Suppressor macrophage treated with lipopolysaccharide for 4 hours (primary cell): ENCODE data around the gene ENG.

Source experiments
- DNase-seq: peaks from one replicate; pipeline ENCODE4 v3.0.0-alpha.2; 2020

Gene ENG

GRCh38 chr9:127789179-127789578 is 65.3 kb downstream of the ENG start:
- no peak for DNase-seq

GRCh38 chr9:127788337-127789011 is 66.0 kb downstream of the ENG start:
- no peak for DNase-seq

- no peak for DNase-seq
Observed at GRCh38 chr9:127786773-127787104, 67.7 kb downstream of the ENG start.

DNA sequence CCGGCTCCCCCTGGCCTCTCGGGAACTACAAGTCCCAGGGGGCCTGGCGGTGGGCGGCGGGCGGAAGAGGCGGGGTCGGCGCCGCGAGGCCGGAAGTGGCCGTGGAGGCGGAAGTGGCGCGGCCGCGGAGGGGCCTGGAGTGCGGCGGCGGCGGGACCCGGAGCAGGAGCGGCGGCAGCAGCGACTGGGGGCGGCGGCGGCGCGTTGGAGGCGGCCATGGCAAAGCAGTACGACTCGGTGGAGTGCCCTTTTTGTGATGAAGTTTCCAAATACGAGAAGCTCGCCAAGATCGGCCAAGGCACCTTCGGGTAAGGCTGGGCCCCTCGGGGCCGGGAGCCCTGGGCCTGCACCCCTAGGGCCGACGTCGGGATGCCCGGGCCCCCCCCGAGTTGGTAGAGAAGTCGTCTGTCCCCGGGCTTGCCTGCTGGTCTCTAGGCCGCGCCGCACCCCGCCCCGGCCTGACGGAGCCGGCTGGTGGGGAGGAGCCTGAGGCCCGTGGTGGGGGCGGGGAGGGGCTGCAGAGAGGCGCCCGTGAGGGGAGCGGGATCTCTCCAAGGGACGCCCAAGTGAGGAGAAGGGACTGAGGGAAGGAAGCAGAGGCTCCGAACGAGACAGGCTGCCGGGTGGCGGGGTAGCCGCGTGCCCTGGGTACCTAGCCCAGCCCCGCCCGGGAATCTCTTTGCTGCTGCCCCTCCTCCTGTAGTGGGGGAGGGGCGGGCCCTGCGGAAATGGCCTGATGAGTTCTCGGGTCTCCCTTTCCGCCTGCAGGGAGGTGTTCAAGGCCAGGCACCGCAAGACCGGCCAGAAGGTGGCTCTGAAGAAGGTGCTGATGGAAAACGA is 68.3 kb downstream of the ENG start, which contains the start of gene CDK9:
TSS of gene CDK9 (plus strand) at position 102 of the 840 bp plus-strand sequence. CDS start at position 217, 115 bp downstream.
- DNase-seq: peak; percentile 97

DNA sequence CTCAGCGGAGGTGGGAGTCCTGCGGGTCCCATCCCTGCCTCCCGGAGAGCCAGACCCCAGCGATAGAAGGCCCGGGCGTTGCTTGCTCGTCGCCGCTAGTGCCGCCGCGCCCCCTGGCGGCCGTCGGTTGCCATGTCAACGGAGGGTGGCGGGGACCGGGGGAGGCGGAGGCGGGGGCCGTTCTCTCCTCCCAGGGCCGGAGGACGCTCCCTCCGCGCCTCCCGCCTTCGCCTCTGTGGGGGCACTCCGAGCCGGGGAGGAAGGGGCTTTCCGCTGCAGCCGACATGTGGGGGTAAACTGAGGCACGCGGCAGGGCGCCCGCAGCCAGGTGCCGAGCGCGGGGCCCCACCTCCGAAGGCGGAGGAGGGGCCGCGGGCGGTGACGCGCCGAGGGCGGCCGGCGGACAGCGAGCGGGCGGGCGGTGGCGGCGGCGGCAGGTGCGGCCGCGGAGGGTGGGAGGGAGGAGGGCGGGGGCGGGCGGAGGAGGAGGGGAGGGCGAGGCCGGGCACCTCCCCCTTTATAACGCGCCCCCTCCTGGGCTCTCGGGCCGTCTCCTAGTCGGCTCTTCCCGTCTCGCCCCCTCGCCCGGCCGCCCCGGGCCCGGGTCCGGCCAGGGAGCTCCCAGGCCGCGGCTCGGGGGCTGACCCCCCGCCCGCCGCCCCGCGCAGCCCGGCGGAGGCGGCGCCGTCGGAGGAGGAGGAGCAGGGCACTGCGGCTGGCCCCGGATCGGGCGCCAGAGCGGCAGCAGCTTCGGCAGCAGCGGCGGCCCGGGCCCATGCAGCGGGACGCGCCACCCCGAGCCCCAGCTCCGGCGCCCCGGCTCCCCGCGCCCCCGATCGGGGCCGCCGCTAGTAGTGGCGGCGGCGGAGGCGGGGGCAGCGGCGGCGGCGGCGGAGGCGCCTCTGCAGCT is 69.2 kb downstream of the ENG start:
- peak; percentile 86 for DNase-seq

- DNase-seq: peak; percentile 70
Observed at GRCh38 chr9:127783111-127784008, 71.1 kb downstream of the ENG start.

DNA sequence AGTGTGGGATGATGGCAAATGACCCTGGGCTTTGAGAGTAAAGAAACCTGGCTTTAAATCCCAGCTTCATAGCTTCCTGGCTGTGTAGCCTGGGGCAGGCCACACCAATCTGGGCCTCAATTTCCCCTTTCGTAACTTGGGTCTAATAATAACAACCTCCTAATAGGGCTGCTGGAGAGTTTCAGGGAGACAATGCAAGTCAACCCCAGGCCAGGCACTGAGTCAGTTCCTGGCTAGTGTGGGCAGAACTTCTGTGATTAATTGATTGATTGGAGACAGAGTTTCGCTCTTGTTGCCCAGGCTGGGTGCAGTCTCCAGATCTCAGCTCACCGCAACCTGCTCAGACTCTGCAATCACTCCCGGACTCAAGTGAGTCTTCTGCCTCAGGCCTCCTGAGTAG is 72.7 kb downstream of the ENG start:
- DNase-seq: no peak

DNA sequence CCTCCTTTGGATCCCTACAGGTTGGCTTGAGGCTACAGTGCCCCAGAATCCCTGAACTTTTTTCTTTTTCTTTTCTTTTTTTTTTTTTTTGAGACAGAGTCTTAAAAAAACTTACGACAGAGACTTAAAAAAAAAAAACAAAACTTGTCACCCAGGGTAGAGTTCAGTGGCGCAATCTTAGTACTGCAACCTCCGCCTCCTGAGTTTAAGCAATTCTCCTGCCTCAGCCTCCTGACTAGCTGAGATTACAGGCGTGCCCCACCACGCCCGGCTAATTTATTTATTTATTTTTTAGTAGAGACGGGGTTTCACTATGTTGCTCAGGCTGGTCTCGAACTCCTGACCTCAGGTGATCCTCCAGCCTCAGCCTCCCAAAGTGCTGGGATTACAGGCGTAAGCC is 73.5 kb downstream of the ENG start:
- peak; percentile 77 for DNase-seq

DNA sequence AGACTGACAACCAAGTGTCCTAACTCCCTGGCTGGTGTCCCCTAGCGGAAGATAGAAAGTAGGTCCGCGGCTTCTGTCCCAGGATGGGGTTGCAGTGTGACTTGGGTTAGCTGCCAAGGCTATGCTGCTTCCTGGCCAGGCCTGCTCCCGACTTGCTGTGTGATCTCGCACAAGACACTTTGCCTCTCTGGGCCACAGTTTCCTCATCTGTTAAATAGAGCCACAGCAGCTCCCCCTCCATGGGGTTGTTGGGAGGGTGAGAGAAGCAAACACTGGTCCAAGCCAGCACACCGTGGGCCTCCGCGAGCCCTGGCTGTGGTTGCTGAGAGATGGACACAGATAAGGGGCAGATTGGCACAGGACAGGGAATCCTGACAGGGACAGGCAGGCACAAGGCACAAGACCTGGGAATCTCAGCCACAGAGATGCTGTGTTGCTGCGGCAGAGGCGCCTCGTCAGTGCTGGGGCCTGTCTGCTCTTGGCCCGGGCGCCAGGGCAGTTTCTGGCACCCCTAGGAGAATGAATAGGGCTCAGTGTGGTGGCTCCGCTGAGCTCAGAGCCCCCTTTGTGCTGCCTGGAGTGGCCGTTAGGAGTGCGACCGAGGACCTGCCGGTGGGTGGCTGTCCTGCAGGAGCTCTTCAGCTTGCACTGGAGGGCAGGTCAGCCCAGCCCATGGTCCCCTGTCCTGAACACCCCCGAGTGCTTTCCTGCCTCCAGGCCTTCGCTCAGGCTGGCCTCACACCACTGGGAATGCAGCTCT is 74.2 kb downstream of the ENG start:
- no peak for DNase-seq

GRCh38 chr9:127779136-127779981 is 75.1 kb downstream of the ENG start:
- peak; percentile 84 for DNase-seq

DNA sequence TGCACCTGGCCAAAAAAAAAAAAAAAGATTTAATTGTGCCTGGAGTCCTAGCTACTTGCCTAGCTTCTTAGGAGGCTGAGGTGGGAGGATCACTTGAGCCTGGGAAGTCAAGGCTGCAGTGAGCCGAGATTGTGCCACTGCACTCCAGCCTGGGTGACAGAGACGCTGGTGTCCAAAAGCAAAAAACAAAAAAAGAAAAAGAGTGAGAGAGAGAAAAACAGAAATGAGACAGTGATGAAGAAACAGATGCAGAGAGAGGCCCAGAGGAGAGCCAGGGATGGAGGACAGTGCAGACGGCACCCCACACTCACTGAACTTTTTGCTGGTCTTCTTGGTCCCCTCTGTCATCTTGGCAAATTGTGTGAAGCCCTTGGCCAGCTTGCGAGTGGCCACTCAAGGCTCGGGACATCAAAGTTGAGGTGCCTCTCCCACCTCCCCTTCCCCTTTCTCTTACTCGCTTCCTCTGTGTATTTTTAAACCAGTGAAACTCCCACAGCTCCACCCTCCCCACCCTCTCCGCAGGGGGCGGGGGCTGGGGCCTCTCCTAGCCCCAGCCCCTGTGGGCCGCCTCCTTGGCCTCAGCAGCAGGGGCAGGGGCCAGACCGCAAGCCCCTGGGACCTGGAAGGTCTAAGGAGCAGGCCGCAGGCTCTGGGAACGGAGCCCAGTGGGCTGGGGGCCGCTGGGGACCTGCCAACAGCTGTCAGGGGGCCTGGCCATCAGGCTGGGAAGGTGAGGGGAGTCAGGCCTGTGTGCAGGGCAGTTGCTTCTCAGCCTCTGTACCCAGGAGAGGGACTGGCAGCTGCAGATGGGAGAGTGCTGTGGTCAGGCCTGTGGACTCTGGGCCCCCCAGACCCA is 76.0 kb downstream of the ENG start, which contains the start of gene SH2D3C:
TSS of gene SH2D3C (minus strand) at position 387 of the 856 bp plus-strand sequence. CDS start at position 348, 39 bp downstream.
- peak; percentile 51 for DNase-seq

GRCh38 chr9:127777368-127777980 is 77.0 kb downstream of the ENG start:
- no peak for DNase-seq

DNA sequence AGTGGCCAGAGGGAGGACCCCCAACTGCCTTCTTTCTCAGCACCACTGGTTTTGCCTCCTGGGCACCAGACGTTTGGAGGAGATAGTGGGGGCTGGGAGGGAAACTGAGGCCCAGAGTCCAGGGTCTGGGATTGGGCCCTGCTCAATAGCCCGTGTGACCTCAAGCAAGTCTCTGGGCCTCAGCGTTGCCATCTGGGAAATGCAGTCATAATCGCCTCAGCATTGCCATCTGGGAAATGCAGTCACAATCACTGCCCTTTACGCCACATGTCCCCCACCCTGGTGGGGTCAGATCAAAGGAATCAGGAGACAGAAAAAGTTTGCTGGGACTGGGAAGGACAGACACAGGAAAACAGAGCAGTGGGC is 77.6 kb downstream of the ENG start:
- DNase-seq: no peak

DNA sequence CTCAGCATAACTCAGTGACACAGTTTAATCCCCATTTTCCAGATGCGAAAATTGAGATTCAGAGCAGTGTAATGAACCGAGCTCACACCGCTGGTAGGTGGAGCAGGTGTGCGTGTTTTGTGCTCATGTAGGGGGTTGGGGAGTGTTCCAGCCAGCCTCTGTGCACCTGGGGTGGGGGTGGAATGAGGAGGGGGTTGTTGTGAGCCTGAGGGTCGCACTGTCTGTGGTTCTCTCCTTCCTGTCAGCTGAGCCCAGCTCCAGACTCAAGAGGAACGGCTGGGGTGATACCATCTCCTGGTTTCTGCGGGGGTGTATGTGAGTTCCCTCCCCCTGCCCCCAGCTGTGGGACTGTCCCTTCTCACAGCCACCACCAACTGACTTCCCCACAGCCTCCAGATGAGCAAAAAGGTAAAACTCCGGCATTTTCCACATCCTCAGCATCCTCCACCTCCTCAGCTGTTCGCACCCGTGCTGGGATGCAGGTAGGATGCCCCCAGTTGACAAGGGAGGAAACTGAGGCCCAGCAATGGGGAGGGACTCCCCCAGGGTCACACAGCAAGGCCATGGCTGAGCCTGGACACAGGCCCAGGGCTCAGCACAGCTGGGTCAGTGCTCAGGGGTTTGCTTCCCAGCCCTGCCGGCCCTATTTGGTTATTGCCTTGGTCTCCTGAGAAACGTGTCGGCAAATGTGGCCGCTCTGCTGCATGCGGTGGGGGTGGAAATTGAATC is 78.1 kb downstream of the ENG start:
- peak; percentile 78 for DNase-seq

- no peak for DNase-seq
Observed at GRCh38 chr9:127773981-127774380, 80.5 kb downstream of the ENG start.

- peak; percentile 59 for DNase-seq
Observed at GRCh38 chr9:127773272-127773671, 81.2 kb downstream of the ENG start.

GRCh38 chr9:127772603-127773002 is 81.9 kb downstream of the ENG start:
- no peak for DNase-seq

GRCh38 chr9:127771570-127772189 is 82.8 kb downstream of the ENG start:
- DNase-seq: no peak
